22Rv1 (cell line): Measurements from ENCODE around the gene KCNT2.

Source experiments
- H3K27ac ChIP-seq: fragments of 450-650 bp; 2 replicates; pipeline ENCODE4 v1.5.1; 2017
- ZFX ChIP-seq: fragments of 450-650 bp; IDR thresholded peaks from 2 replicates; pipeline ENCODE4 v1.6.1; 2017; ENCODE audit warnings: antibody characterized with exemption, borderline replicate concordance
- TF ChIP-seq, protein P1 (sequence below): fragments of 450-650 bp; IDR thresholded peaks from 2 replicates; pipeline ENCODE4 v1.5.1; 2017; ENCODE audit warnings: mild to moderate bottlenecking

The KCNT2 gene

DNA sequence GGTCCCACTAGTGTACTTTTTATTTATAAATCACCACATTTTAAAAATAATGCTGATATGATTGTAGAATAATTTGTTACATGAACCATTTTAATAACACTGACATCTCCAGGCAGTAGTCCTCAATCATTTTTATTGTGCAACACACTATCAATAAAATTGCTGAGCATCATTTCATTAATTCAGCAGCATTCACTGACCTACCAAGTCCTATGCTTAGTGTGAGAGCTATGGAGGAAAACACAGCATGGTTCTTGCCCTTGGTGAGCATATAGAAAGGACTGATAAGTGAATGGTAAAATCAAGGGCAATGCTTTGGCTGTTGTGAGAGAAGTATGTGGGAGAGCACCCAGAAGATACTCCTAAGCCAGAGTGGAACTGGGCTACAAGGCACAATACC is 119.7 kb downstream of the KCNT2 start:
- no peak for TF ChIP-seq ZFX
- TF ChIP-seq, protein P1, sequence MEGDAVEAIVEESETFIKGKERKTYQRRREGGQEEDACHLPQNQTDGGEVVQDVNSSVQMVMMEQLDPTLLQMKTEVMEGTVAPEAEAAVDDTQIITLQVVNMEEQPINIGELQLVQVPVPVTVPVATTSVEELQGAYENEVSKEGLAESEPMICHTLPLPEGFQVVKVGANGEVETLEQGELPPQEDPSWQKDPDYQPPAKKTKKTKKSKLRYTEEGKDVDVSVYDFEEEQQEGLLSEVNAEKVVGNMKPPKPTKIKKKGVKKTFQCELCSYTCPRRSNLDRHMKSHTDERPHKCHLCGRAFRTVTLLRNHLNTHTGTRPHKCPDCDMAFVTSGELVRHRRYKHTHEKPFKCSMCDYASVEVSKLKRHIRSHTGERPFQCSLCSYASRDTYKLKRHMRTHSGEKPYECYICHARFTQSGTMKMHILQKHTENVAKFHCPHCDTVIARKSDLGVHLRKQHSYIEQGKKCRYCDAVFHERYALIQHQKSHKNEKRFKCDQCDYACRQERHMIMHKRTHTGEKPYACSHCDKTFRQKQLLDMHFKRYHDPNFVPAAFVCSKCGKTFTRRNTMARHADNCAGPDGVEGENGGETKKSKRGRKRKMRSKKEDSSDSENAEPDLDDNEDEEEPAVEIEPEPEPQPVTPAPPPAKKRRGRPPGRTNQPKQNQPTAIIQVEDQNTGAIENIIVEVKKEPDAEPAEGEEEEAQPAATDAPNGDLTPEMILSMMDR: no peak
- H3K27ac ChIP-seq: no peak overlapping the region

- no peak overlapping the region for H3K27ac ChIP-seq
- TF ChIP-seq, protein P1: no peak
- no peak for TF ChIP-seq ZFX
Observed at GRCh38 chr1:196486346-196486745, 121.9 kb downstream of the KCNT2 start.

DNA sequence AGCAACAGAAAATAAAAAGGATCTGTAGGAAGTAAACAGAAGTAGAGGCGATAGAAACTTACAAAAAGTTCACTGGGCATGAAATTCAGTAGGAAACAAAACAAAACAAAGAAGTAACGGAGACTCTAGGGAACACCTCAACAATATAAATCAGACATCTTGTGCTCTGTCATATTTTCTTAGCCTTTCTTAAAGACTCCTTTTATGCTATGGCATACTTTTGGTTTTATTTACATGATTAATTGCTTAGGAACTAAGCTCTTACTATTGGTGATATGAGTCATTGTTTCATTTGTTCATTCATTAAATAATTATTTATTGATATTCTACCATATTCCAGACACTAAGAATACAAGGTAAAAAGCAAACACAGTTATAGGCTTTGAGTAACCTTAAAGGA is 126.6 kb downstream of the KCNT2 start:
- no peak overlapping the region for H3K27ac ChIP-seq
- TF ChIP-seq, protein P1: no peak
- no peak for TF ChIP-seq ZFX

- H3K27ac ChIP-seq: no peak overlapping the region
- TF ChIP-seq ZFX: no peak
- TF ChIP-seq, protein P1: no peak
Observed at GRCh38 chr1:196477262-196477661, 131.0 kb downstream of the KCNT2 start.

DNA sequence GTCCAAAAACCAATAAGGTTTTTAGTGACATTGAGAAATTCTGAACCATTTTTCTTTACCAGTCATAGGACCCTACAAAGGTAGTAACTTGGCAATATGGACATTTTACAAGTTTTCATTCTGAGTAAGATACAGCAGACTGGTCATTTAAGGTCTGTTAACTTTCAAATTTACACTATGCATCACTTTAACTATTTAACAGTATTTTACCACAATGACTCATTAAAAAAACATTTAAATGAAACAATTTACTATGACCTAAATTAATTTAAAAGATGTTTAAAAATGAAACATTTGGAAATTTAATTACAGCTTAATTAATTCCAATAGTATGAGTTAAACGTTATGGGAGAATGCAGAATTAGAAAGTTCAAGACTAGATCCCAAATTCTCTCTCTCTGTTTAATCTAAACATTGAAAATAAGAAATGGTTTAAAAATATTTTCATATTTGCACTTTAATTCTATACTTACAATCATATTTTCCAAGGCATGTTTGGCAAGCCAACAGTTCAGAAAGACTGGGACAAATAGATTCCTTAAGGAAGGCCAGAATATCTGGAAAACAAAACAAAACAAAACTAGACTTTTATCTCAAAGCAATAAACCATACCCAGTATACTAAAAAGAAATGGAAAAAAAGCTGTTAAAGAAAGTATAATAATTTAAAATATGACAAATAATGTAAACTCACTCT is 140.9 kb downstream of the KCNT2 start:
- no peak for TF ChIP-seq ZFX
- TF ChIP-seq, protein P1: no peak
- no peak overlapping the region for H3K27ac ChIP-seq

DNA sequence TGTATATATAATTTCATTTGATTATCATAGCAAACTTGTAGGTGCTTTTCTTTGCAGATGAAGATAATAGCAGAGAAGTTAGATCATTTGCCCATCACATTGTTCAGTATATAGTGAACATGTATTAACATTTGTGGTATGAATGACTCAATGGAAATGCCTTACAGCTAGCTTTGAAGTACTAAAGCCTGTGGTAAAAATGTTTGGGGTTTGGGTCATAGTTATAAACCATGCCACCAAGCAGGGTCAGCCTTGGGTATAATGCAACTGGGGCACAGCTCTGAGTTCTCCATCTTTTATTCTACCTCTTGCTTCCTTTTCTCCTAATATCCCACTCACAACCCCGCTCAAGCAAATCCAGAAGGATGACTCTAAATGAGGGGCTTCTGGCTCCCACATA is 141.6 kb downstream of the KCNT2 start:
- TF ChIP-seq ZFX: no peak
- TF ChIP-seq, protein P1: no peak
- no peak overlapping the region for H3K27ac ChIP-seq

DNA sequence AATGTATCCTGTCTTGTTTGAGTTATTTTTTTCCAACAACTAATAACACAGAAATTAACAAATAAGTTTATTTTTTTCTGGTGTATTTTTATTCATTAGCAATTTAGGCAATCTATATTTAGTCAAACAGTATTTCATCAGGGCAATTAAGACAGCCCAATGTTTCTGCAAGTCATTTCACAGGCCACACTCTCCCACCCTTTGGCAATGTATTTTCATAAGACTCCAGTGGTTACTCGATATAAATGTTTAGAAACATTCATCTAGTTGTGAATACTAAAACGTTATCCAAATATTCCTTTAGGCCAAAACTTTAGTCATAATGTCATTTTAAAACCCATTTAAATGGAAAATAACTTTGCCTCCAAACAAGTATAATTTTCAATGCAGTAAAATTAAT is 142.1 kb downstream of the KCNT2 start:
- H3K27ac ChIP-seq: no peak overlapping the region
- TF ChIP-seq ZFX: no peak
- TF ChIP-seq, protein P1: no peak
